SK-N-SH treated with all-trans-retinoic acid at 6 μM for 48 hours (cell line): Measurements from ENCODE around the gene GTPBP1.

Source experiments
- ARNTL ChIP-seq: fragments of 450-650 bp; formaldehyde crosslinking; IDR thresholded peaks from 2 replicates; pipeline ENCODE4 v1.5.0; 2020; ENCODE audit warnings: low read depth, mild to moderate bottlenecking, moderate library complexity, borderline replicate concordance
- CREB5 ChIP-seq: fragments of 250-450 bp; sonication (Bioruptor Pico); IDR thresholded peaks from 2 replicates; pipeline ENCODE4 v1.5.1; 2020; ENCODE audit warnings: low read depth, mild to moderate bottlenecking, moderate library complexity
- ESRRG ChIP-seq: fragments of 250-450 bp; sonication (Bioruptor Pico); IDR thresholded peaks from 2 replicates; pipeline ENCODE4 v1.6.1; 2021; ENCODE audit warnings: mild to moderate bottlenecking
- GLIS3 ChIP-seq: fragments of 250-450 bp; sonication (Bioruptor Pico); IDR thresholded peaks from 2 replicates; pipeline ENCODE4 v1.5.0; 2020; ENCODE audit warnings: mild to moderate bottlenecking, moderate library complexity
- OSR1 ChIP-seq: fragments of 250-450 bp; sonication (Bioruptor Pico); IDR thresholded peaks from 2 replicates; pipeline ENCODE4 v1.8.0; 2022; ENCODE audit warnings: moderate library complexity, mild to moderate bottlenecking, inconsistent platforms
- PATZ1 ChIP-seq: fragments of 250-450 bp; sonication (Bioruptor Pico); IDR thresholded peaks from 2 replicates; pipeline ENCODE4 v1.8.0; 2020; ENCODE audit warnings: mild to moderate bottlenecking, moderate library complexity, borderline replicate concordance
- RARB ChIP-seq: fragments of 250-450 bp; sonication (Bioruptor Pico); IDR thresholded peaks from 2 replicates; pipeline ENCODE4 v1.8.0; 2021; ENCODE audit warnings: mild to moderate bottlenecking, moderate library complexity
- ZFP3 ChIP-seq: fragments of 250-450 bp; sonication (Bioruptor Pico); IDR thresholded peaks from 2 replicates; pipeline ENCODE4 v1.5.0; 2020; ENCODE audit warnings: mild to moderate bottlenecking, moderate library complexity
- ZFP30 ChIP-seq: fragments of 450-650 bp; formaldehyde crosslinking; IDR thresholded peaks from 2 replicates; pipeline ENCODE4 v1.5.0; 2022; ENCODE audit warnings: mild to moderate bottlenecking, moderate library complexity
- ZNF70 ChIP-seq: fragments of 450-650 bp; formaldehyde crosslinking; IDR thresholded peaks from 2 replicates; pipeline ENCODE4 v1.5.0; 2020; ENCODE audit warnings: mild to moderate bottlenecking, moderate library complexity

- TF ChIP-seq RARB (CRISPR knock-in tag) (no peak), CREB5 (CRISPR knock-in tag) (no peak), ZFP30 (CRISPR knock-in tag) (no peak), GLIS3 (CRISPR knock-in tag) (no peak), OSR1 (no peak), ZFP3 (CRISPR knock-in tag) (no peak), ARNTL (no peak), ZNF70 (CRISPR knock-in tag) (no peak), PATZ1 (CRISPR knock-in tag) (no peak), ESRRG (CRISPR knock-in tag) (no peak)
Observed at GRCh38 chr22:38728871-38729796, 23.4 kb downstream of the GTPBP1 start.
